ENCODE results near the gene ERN2. TPM values are rescaled to one million over a fixed set of nuclear protein-coding genes. Genes with fewer than 3 reads are reported as not detected.
"Not testable (repeated sequence)": the region's sequence is repeated elsewhere in the genome, so short reads cannot be mapped to it uniquely, and the experiment has no call there.

The ERN2 gene
- polyA plus RNA-seq, 1 of the 3 experiments (the other 2 are of a cell fraction), result 0.03 TPM

DNA sequence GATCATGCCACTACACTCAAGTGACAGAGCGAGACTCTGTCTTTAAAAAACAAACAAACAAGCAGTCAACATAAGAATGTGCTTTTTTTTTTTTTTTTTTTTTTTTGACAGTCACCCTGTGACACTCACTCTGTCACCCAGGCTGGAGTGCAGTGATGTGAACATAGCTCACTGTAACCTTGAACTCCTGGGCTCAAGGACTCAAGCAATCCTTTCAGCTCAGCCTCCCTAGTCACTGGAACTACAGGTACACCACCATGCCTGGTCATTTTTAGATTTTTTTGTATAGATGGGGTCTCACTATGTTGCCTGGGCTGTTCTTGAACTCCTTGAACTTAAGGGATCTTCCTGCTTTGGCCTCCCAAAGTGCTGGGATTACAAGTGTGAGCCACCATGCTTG lies 26.5 kb upstream of the ERN2 start (continued):
- TF ChIP-seq, protein P1, sequence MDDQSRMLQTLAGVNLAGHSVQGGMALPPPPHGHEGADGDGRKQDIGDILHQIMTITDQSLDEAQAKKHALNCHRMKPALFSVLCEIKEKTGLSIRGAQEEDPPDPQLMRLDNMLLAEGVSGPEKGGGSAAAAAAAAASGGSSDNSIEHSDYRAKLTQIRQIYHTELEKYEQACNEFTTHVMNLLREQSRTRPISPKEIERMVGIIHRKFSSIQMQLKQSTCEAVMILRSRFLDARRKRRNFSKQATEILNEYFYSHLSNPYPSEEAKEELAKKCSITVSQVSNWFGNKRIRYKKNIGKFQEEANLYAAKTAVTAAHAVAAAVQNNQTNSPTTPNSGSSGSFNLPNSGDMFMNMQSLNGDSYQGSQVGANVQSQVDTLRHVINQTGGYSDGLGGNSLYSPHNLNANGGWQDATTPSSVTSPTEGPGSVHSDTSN (IDR thresholded peaks at IDR 0.05), result no peak
- TF ChIP-seq, protein P2, sequence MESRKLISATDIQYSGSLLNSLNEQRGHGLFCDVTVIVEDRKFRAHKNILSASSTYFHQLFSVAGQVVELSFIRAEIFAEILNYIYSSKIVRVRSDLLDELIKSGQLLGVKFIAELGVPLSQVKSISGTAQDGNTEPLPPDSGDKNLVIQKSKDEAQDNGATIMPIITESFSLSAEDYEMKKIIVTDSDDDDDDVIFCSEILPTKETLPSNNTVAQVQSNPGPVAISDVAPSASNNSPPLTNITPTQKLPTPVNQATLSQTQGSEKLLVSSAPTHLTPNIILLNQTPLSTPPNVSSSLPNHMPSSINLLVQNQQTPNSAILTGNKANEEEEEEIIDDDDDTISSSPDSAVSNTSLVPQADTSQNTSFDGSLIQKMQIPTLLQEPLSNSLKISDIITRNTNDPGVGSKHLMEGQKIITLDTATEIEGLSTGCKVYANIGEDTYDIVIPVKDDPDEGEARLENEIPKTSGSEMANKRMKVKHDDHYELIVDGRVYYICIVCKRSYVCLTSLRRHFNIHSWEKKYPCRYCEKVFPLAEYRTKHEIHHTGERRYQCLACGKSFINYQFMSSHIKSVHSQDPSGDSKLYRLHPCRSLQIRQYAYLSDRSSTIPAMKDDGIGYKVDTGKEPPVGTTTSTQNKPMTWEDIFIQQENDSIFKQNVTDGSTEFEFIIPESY (IDR thresholded peaks at IDR 0.05; ENCODE audit: borderline replicate concordance, low read depth), result no peak
- TF ChIP-seq, protein P3, sequence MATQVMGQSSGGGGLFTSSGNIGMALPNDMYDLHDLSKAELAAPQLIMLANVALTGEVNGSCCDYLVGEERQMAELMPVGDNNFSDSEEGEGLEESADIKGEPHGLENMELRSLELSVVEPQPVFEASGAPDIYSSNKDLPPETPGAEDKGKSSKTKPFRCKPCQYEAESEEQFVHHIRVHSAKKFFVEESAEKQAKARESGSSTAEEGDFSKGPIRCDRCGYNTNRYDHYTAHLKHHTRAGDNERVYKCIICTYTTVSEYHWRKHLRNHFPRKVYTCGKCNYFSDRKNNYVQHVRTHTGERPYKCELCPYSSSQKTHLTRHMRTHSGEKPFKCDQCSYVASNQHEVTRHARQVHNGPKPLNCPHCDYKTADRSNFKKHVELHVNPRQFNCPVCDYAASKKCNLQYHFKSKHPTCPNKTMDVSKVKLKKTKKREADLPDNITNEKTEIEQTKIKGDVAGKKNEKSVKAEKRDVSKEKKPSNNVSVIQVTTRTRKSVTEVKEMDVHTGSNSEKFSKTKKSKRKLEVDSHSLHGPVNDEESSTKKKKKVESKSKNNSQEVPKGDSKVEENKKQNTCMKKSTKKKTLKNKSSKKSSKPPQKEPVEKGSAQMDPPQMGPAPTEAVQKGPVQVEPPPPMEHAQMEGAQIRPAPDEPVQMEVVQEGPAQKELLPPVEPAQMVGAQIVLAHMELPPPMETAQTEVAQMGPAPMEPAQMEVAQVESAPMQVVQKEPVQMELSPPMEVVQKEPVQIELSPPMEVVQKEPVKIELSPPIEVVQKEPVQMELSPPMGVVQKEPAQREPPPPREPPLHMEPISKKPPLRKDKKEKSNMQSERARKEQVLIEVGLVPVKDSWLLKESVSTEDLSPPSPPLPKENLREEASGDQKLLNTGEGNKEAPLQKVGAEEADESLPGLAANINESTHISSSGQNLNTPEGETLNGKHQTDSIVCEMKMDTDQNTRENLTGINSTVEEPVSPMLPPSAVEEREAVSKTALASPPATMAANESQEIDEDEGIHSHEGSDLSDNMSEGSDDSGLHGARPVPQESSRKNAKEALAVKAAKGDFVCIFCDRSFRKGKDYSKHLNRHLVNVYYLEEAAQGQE (IDR thresholded peaks at IDR 0.05; ENCODE audit: low read depth, low read length), result no peak

DNA sequence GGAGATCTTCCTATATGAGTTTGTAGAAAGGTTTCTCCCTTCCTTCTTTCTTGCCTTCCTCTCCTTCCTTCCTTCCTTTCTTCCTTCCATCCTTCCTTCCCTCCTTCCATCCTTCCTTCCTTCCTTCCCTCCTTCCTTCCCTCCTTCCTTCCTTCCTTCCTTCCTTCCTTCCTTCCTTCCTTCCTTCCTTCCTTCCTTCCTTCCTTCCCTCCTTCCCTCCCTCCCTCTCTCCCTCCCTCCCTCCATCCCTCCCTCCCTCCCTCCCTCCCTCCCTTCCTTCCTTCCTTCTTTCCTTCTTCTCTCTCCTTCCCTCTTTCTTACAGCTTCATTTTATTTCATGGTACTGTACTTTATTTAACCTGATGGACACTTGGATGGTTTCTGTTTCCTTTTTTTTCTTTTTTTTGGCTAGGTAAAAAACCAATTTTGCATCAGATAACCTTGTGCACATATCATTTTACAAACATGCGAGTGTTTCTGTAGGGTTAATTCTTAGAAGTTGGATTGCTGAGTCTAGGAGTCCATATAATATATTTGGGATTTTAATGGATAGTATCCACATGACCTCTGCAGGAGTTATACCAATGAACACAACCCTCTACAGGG lies 24.5 kb upstream of the ERN2 start:
- H4K20me1 ChIP-seq (ENCODE audit: insufficient read depth); H3K36me3 ChIP-seq (replicated peaks in 1 of 2; ENCODE audit: control insufficient read depth in 1 of 2, insufficient read depth in 2 of 2, low read length in 1 of 2); H3K9me3 ChIP-seq; H3K27me3 ChIP-seq (ENCODE audit: insufficient read depth); H3K4me2 ChIP-seq; POLR2A ChIA-PET; H3F3A ChIP-seq (replicated peaks; ENCODE audit: insufficient read depth); H2AFZ ChIP-seq (ENCODE audit: low read depth); H3K79me2 ChIP-seq (ENCODE audit: insufficient read depth); H3K9ac ChIP-seq; H3K4me1 ChIP-seq (ENCODE audit: control insufficient read depth in 1 of 2, insufficient read depth in 2 of 2, low read depth in 1 of 2, low read length in 1 of 2); CTCF ChIA-PET; H3K27ac ChIP-seq (ENCODE audit: low read depth in 2 of 2, low read length in 1 of 2); H3K9me2 ChIP-seq; DNase-seq; H3K4me3 ChIP-seq (ENCODE audit: low read depth in 2 of 2, low read length in 1 of 2): not testable (repeated sequence)
- WGBS (ENCODE audit: low lambda C conversion rate), result 50% methylated on average over 1 of the region's 1 CpG

DNA sequence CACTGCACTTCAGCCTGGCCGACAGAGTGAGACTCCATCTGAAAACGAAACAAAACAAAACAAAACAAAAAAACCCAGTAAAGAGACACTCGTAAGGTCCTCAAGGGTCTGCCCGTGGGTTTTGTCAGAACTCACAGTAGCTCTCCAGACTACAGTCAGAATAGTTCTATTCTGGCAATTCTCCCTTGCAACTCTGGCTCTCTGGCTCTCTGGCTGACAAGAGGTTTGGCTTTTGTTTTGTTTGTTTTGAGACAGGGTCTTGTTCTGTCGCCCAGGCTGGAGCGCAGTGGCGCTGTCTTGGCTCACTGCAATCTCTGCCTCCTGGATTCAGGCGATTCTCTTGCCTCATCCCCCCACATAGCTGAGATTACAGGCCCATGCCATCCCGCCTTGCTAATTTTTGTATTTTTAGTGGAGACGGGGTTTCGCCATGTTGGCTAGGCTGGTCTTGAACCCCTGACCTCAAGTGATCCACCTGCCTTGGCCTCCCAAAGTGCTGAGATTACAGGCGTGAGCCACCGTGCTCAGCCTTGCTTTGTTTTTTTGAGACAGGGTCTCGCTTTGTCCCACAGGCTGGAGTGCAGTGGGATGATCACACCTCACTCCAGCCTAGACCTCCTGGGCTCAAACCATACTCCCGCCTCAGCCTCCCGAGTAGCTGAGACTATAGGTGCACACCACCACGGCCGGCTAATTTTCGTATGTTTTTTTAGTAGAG lies 21.3 kb upstream of the ERN2 start:
- no peaks in the 10 kb centered on the region for H3K9me3 ChIP-seq
- POLR2A ChIA-PET, result interaction anchor here (0.6 kb wide), 2 partner anchors 19 to 790 kb away, joined by 3 to 4 read pairs; no protein-coding TSS in a partner anchor
- CTCF ChIA-PET, result interaction anchor here (0.6 to 1.3 kb wide), 8 partner anchors 10 to 282 kb away, joined by 3 to 4 read pairs (median 3); partner anchors contain the start of gene CHP2
- TF ChIP-seq FOXJ3 (CRISPR knock-in tag; IDR thresholded peaks at IDR 0.05) (no peak), FOSL2 (IDR thresholded peaks at IDR 0.05; ENCODE audit: borderline replicate concordance, low read depth) (no peak), YY1 (IDR thresholded peaks at IDR 0.05; ENCODE audit: low read depth) (no peak)
- TF ChIP-seq, protein P4, sequence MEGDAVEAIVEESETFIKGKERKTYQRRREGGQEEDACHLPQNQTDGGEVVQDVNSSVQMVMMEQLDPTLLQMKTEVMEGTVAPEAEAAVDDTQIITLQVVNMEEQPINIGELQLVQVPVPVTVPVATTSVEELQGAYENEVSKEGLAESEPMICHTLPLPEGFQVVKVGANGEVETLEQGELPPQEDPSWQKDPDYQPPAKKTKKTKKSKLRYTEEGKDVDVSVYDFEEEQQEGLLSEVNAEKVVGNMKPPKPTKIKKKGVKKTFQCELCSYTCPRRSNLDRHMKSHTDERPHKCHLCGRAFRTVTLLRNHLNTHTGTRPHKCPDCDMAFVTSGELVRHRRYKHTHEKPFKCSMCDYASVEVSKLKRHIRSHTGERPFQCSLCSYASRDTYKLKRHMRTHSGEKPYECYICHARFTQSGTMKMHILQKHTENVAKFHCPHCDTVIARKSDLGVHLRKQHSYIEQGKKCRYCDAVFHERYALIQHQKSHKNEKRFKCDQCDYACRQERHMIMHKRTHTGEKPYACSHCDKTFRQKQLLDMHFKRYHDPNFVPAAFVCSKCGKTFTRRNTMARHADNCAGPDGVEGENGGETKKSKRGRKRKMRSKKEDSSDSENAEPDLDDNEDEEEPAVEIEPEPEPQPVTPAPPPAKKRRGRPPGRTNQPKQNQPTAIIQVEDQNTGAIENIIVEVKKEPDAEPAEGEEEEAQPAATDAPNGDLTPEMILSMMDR (IDR thresholded peaks at IDR 0.05), result no peak
- TF ChIP-seq, protein P2 (IDR thresholded peaks at IDR 0.05; ENCODE audit: borderline replicate concordance, low read depth), result no peak

More for the DNA sequence above, 21.3 kb upstream of the ERN2 start:
- Histone ChIP-seq H3K9me2 (no peaks in the 10 kb centered on the region), H3K36me3 (replicated peaks in 1 of 2; ENCODE audit: control insufficient read depth in 1 of 2, insufficient read depth in 2 of 2, low read length in 1 of 2) (no peaks in the 10 kb centered on the region), H4K20me1 (ENCODE audit: insufficient read depth) (no peaks in the 10 kb centered on the region), H3K9ac (no peak overlapping the region), H3K27me3 (ENCODE audit: insufficient read depth) (peaks cover 5% of the 10 kb centered on the region; the same call in 1 of the 2 replicates), H3K4me3 (ENCODE audit: low read depth in 2 of 2, low read length in 1 of 2) (no peak overlapping the region), H3F3A (replicated peaks; ENCODE audit: insufficient read depth) (no peaks in the 10 kb centered on the region), H3K79me2 (ENCODE audit: insufficient read depth) (no peaks in the 10 kb centered on the region), H3K27ac (ENCODE audit: low read depth in 2 of 2, low read length in 1 of 2) (no peak overlapping the region), H2AFZ (ENCODE audit: low read depth) (no peak overlapping the region), H3K4me2 (no peak overlapping the region), H3K4me1 (ENCODE audit: control insufficient read depth in 1 of 2, insufficient read depth in 2 of 2, low read depth in 1 of 2, low read length in 1 of 2) (no peaks in the 10 kb centered on the region)
- DNase-seq, result no peak
- 57% methylated on average over 19 of the region's 19 CpGs for WGBS (ENCODE audit: low lambda C conversion rate)
